ENCODE data around the gene RPGRIP1L.

RPGRIP1L gene

GRCh38 chr16:53651357-53651756 lies 52.3 kb downstream of the RPGRIP1L start:
- no peak for DNase-seq

- DNase-seq, result no peak
Observed at GRCh38 chr16:53646506-53646905, 57.2 kb downstream of the RPGRIP1L start.

GRCh38 chr16:53643474-53643873 lies 60.2 kb downstream of the RPGRIP1L start:
- no peak for DNase-seq

GRCh38 chr16:53642094-53642493 lies 61.6 kb downstream of the RPGRIP1L start:
- no peak for DNase-seq

- DNase-seq, result no peak
Observed at GRCh38 chr16:53636978-53637377, 66.7 kb downstream of the RPGRIP1L start.

GRCh38 chr16:53632526-53632925 lies 71.1 kb downstream of the RPGRIP1L start:
- no peak for DNase-seq

GRCh38 chr16:53631236-53632025 lies 72.2 kb downstream of the RPGRIP1L start:
- no peak for DNase-seq

- no peak for DNase-seq
Observed at GRCh38 chr16:53629607-53630312, 73.9 kb downstream of the RPGRIP1L start.

GRCh38 chr16:53629151-53629550 lies 74.5 kb downstream of the RPGRIP1L start:
- DNase-seq, result no peak

GRCh38 chr16:53626811-53627210 lies 76.8 kb downstream of the RPGRIP1L start:
- no peak for DNase-seq

- DNase-seq, result no peak
Observed at GRCh38 chr16:53626161-53626560, 77.5 kb downstream of the RPGRIP1L start.

- DNase-seq, result no peak
Observed at GRCh38 chr16:53625221-53625620, 78.4 kb downstream of the RPGRIP1L start.

GRCh38 chr16:53622315-53622714 lies 81.3 kb downstream of the RPGRIP1L start:
- DNase-seq, result no peak

GRCh38 chr16:53620476-53620875 lies 83.2 kb downstream of the RPGRIP1L start:
- DNase-seq, result no peak

- no peak for DNase-seq
Observed at GRCh38 chr16:53619235-53619634, 84.4 kb downstream of the RPGRIP1L start.

- no peak for DNase-seq
Observed at GRCh38 chr16:53614346-53614745, 89.3 kb downstream of the RPGRIP1L start.

GRCh38 chr16:53612003-53612402 lies 91.7 kb downstream of the RPGRIP1L start:
- no peak for DNase-seq

GRCh38 chr16:53611179-53611696 lies 92.4 kb downstream of the RPGRIP1L start:
- DNase-seq, result no peak

- DNase-seq, result no peak
Observed at GRCh38 chr16:53609536-53609935, 94.1 kb downstream of the RPGRIP1L start.

GRCh38 chr16:53608094-53608493 lies 95.6 kb downstream of the RPGRIP1L start:
- DNase-seq, result no peak

- DNase-seq, result no peak
Observed at GRCh38 chr16:53605831-53606400, 97.7 kb downstream of the RPGRIP1L start.

GRCh38 chr16:53605356-53605755 lies 98.3 kb downstream of the RPGRIP1L start:
- DNase-seq, result no peak

All from nucleus accumbens (tissue), 56 donors.